ENCODE results near the gene CLDN6.

CLDN6 gene

GRCh38 chr16:3013491-3013951 lies 4.5 kb downstream of the CLDN6 start:
- DNase-seq (ENCODE audit: low read depth in 3 of 3), result no peak

- DNase-seq (ENCODE audit: low read depth in 3 of 3), result no peak
Measured at GRCh38 chr16:3012828-3013420, 5.1 kb downstream of the CLDN6 start, which contains the start of gene CLDN9. CLDN9 (plus strand) TSS chr16:3012923; CDS start chr16:3013363, 440 bp downstream.

- no peak for DNase-seq (ENCODE audit: low read depth in 3 of 3)
Measured at GRCh38 chr16:3012246-3012645, 5.7 kb downstream of the CLDN6 start.

- DNase-seq (ENCODE audit: low read depth in 3 of 3), result no peak
Measured at GRCh38 chr16:3010510-3010909, 7.5 kb downstream of the CLDN6 start.

- no peak for DNase-seq (ENCODE audit: low read depth in 3 of 3)
Measured at GRCh38 chr16:3009568-3010390, 8.2 kb downstream of the CLDN6 start.

- DNase-seq (ENCODE audit: low read depth in 3 of 3), result no peak
Measured at GRCh38 chr16:3008690-3009037, 9.3 kb downstream of the CLDN6 start.

GRCh38 chr16:3007957-3008689 lies 9.9 kb downstream of the CLDN6 start:
- DNase-seq (ENCODE audit: low read depth in 3 of 3), result no peak

GRCh38 chr16:3007059-3007956 lies 10.7 kb downstream of the CLDN6 start:
- DNase-seq (ENCODE audit: low read depth in 3 of 3), result no peak

GRCh38 chr16:3004781-3005284 lies 13.2 kb downstream of the CLDN6 start:
- DNase-seq (ENCODE audit: low read depth in 3 of 3), result no peak

GRCh38 chr16:3004319-3004718 lies 13.7 kb downstream of the CLDN6 start:
- DNase-seq (ENCODE audit: low read depth in 3 of 3), result no peak

- peak; percentile 93 to 98 (median 94) for DNase-seq (ENCODE audit: low read depth in 3 of 3)
Measured at GRCh38 chr16:3003582-3004270, 14.3 kb downstream of the CLDN6 start.

GRCh38 chr16:3001316-3001715 lies 16.7 kb downstream of the CLDN6 start:
- no peak for DNase-seq (ENCODE audit: low read depth in 3 of 3)

- DNase-seq (ENCODE audit: low read depth in 3 of 3), result no peak
Measured at GRCh38 chr16:3000540-3000939, 17.4 kb downstream of the CLDN6 start.

GRCh38 chr16:2999929-3000328 lies 18.1 kb downstream of the CLDN6 start:
- no peak for DNase-seq (ENCODE audit: low read depth in 3 of 3)

- no peak for DNase-seq (ENCODE audit: low read depth in 3 of 3)
Measured at GRCh38 chr16:2996298-2996697, 21.7 kb downstream of the CLDN6 start.

- DNase-seq (ENCODE audit: low read depth in 3 of 3), result no peak
Measured at GRCh38 chr16:2992383-2993081, 25.5 kb downstream of the CLDN6 start.

GRCh38 chr16:2991566-2992261 lies 26.3 kb downstream of the CLDN6 start:
- no peak for DNase-seq (ENCODE audit: low read depth in 3 of 3)

GRCh38 chr16:2990891-2991290 lies 27.1 kb downstream of the CLDN6 start:
- DNase-seq (ENCODE audit: low read depth in 3 of 3), result no peak

- DNase-seq (ENCODE audit: low read depth in 3 of 3), result no peak
Measured at GRCh38 chr16:2988590-2989099, 29.3 kb downstream of the CLDN6 start.

All from stimulated activated CD4-positive, alpha-beta T cell treated with anti-CD3 and anti-CD28 coated beads, TNF-alpha, amount 100 ng/mL, for 48 hours (primary cell).